Measurements from ENCODE around the gene FAM76A.
"Not testable (repeated sequence)": the region's sequence is repeated elsewhere in the genome, so short reads cannot be mapped to it uniquely, and the experiment has no call there.

The FAM76A gene

DNA sequence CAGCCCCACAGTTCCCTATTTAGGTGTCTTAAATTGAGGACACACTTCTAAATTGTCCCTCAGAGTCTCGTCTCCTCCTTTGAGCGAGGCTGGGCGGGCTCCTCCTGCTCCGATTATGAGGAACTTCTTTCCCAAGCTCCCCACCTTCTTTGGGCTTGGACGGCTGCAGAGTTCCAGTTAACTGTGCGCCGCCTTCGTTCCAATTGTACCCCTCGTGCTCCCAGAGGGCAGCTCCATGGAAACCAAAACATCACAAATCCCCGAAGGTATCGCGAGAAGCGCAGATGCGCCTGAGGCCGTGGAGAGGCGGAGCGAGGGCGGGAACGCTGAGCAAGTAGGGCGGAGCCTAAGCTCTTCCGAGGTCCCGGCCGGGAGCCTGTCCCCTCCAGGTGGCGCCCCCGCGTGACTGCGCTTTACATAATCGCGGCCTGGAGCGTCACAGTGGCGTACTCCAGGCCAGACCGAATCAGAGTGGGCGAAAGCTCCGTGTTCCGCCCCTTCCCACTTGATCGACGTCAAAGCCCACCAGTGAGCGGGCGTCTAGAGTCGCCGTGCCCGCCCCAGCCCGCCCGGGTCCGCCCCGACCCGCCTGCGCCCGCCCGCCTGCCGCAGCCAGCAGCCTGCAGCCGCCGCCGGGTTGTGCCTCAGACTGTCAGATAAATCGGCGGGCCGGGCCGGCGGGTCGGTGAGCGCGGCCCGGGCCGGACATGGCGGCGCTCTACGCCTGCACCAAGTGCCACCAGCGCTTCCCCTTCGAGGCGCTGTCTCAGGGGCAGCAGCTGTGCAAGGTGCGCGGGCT lies at the start of gene FAM76A:
Gene FAM76A (plus strand): TSS at position 588 of the 799 bp plus-strand sequence. CDS start 120 bp downstream, at position 708.
- peak; percentile 99 for DNase-seq (ENCODE audit: low read depth)

GRCh38 chr1:27676410-27676809 lies 49.4 kb upstream of the FAM76A start:
- DNase-seq (ENCODE audit: low read depth) = no peak

GRCh38 chr1:27678747-27679146 lies 47.0 kb upstream of the FAM76A start:
- DNase-seq (ENCODE audit: low read depth) = no peak

DNA sequence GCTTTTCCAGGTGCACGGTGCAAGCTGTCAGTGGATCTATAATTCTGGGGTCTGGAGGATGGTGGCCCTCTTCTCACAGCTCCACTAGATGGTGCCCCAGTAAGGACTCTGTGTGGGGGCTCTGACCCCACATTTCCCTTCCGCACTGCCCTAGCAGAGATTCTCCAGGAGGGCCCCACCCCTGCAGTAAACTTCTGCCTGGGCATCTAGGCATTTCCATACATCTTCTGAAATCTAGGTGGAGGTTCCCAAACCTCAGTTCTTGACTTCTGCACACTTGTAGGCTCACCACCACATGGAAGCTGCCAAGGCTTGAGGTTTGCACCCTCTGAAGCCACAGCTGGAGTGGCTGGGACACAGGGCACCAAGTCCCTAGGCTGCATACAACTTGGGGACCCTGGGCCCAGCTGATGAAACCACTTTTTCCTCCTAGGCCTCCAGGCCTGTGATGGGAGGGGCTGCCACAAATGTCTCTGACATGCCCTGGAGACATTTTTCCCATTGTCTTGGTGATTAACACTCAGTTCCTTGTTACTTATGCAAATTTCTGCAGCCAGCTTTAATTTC lies 45.5 kb upstream of the FAM76A start:
- DNase-seq (ENCODE audit: low read depth) = not testable (repeated sequence)

- DNase-seq (ENCODE audit: low read depth) = not testable (repeated sequence)
Observed at GRCh38 chr1:27681580-27681979, 44.2 kb upstream of the FAM76A start.

DNA sequence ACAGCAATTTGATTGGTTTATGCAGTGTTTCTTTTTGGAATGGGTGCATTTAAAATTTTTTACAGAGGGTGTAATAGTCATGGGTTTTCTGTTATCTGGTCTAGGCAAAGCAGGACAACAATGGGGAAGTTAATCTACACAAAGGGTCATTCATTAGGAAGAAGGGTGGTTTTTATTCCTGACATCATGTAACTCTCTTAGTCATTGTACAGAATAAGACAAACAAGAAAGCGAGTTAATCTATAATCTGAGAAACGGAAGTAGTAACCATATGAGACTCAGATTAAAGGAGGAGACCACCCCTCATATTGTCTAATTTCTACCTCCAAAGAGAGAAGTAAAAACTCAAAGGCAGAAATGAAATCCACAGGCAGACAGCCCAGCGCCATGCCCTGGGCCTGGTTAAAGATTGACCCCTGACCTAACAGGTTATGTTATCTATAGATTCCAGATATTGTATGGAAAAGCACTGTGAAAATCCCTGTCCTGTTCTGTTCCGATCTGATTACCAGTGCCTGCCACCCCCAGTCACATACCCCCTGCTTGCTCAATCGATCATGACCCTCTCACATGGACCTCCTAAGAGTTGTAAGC lies 43.3 kb upstream of the FAM76A start:
- no peak for DNase-seq (ENCODE audit: low read depth)

DNA sequence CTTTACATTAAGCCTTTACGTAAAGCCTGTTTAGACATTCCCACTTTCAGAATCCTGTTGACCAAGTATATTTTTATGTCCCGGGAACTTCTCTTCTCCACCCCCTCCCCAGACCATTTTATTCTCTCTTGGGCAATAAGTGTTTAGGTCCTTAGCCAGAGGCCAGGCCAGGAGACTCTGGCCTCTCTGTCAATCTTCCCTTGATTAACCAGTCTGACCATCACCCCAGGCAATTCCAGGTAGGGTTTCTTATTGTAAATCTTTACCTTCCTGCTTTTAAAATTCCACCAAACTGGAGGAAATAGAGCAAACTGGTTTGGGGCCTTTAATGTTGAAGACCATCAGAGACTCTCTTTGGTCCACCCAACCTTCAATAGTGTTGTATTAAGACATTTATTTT lies 41.6 kb upstream of the FAM76A start:
- no peak for DNase-seq (ENCODE audit: low read depth)

DNA sequence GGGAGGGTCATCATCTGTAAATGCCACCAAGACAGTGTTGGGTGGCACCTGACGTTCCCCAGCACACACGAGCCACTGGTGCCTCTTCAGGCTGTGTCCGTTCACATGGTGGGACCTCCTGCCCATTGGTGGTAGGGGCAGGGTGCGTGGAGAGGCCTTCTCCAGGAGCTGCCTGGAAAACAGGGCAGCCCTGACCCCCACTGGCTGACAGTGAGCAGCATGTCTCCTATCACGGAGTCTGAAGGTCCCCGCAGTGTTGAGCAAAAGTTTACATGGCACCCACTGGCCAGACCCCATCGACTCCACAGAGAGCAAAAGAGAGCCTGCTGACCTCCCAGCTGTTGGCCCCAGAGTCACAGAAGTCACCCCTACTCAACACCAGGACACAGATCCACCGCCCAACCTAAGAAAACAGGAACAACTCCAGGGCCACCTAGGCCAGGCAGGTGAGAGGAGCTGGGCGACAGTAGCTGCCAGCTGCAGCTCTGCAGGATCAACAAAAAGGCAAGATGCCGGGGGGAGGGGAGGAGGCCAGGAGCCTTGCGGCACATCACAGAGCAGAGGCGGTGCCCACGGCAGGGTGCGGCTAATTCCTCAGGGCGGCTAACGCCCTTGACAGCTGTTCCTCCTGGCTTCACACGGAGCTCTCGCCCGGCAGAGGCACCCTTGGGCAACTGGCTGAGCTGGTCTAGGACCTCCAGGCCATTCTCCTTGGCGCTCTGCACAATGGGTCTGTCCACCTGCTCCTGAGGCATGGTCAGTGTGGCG lies 39.4 kb upstream of the FAM76A start:
- DNase-seq (ENCODE audit: low read depth) = no peak

- DNase-seq (ENCODE audit: low read depth) = no peak
Observed at GRCh38 chr1:27687906-27688305, 37.9 kb upstream of the FAM76A start.

DNA sequence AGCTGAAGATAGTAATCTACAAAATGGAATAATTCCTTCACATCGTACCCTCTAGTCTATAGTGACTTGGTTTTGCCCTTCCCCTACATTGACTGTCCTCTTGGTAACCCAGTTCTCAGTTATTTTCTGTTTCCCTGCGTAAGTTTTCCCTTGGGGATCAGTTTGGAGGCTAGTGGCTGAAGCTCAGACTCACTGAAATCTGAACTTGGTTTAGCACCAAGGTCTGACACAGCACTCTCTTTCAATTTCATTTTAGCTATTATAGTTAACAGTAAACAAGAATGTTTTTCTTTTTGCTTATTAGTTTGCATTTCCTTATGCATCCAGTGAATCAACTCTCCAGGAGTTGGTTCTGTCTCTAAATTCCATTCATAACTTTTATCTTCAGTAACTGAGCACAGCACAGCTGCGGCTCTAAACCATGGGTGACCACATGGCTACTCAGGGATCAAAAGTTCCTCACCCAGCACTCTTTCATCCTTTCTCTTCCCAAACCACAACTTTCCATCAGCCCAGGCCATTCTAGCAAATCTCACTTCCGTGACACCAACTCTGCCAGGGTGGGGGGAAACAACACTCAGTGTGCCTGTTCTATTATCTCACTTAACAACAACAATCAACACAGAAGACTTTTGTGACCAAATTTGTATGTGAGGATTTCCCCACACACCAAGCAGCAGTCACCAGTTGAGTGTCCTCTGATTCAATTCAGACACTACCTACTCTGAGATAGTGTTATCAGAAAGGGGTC lies 36.2 kb upstream of the FAM76A start:
- DNase-seq (ENCODE audit: low read depth) = no peak

DNA sequence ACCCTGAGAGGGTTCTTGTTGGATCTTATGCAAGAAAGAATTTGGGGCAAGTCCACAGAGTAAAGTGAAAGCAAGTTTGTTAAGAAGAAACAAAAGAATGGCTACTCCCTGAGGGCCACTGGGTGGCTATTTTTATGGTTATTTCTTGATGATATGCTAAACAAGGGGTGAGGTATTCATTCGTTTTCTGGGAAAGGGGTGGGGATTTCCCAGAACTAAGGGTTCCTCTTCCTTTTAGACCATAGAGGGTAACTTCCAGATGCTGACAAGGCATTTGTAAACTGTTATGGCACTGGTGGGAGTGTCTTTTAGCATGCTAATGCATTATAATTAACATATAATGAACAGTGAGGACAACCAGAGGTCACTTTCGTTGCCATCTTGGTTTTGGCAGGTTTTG lies 35.6 kb upstream of the FAM76A start:
- no peak for DNase-seq (ENCODE audit: low read depth)

GRCh38 chr1:27696835-27697234 lies 28.9 kb upstream of the FAM76A start:
- DNase-seq (ENCODE audit: low read depth) = not testable (repeated sequence)

GRCh38 chr1:27704958-27705357 lies 20.8 kb upstream of the FAM76A start:
- no peak for DNase-seq (ENCODE audit: low read depth)

- DNase-seq (ENCODE audit: low read depth) = no peak
Observed at GRCh38 chr1:27705545-27705944, 20.2 kb upstream of the FAM76A start.

DNA sequence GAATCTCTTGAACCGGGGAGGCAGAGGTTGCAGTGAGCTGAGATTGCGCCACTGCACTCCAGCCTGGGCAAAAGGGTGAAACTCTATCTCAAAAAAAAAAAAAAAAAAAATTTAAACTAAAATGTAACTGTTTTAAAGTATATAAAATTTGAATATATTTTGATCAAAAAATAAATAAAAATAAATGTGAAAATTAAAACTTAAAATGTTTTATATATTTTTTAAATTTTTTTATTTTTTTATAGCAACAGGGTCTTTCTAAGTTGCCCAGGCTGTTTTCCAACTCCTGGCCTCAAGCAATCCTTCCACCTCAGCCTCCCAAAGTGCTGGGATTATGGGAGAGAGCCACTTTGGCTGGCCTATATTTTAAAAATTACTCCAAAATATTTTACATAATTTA lies 15.2 kb upstream of the FAM76A start:
- DNase-seq (ENCODE audit: low read depth) = no peak

DNA sequence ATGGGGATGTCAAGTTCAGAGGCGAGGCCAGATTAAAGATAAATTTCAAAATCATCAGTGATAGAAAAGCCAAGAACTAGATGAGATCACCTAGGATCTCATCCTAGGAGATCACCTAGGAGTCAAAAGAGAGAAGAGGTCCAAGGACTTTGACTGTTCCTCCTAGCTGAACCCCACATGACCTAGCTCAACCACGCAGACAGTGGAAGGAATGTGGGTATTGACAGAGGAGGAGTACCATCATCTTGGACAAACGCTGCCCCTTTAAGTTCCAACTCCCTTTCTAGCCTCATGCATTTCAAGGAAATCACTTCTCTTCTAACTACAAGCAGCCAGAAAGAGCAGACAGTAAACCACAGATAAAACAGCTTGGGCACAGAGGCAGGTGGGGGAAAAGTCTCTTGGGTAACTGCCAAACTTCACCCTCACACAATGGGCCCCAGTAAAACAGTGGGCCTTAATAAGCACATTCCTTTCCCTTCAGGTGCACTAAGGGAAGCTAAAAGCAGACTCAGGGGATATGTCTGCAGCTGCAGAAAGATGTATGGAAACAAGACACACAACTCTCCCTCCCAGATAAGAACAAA lies 12.5 kb upstream of the FAM76A start:
- no peak for DNase-seq (ENCODE audit: low read depth)

- no peak for DNase-seq (ENCODE audit: low read depth)
Observed at GRCh38 chr1:27713869-27714513, 11.8 kb upstream of the FAM76A start.

DNA sequence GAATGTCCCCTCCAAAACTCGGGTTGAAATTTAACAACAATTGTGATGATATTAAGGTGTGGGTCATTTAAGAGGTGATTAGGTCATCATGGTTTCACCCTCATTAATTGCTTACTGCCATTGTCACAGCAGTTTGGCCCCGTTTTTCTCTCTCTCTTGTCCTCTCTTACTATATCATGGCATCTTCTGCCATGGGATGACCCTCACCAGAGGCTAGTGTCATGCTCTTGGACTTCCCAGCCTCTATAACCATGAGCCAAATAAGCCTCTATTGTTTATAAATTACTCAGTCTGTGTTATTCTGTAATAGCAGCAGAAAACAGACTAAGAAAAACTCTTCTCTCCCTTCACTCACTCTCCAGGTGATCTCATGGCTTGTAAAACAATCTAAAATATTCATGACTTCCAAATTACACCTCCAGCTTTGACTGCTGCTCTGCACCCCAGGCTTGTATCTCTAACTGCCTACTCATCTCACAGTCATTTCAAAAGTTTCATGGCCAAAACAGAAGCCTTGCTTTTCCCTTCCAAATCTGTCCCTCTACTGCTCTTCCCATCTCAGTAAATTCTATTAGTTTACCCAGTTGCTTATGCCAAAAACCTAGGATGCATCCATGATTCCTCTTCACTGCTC lies 9.4 kb upstream of the FAM76A start:
- DNase-seq (ENCODE audit: low read depth) = no peak

DNA sequence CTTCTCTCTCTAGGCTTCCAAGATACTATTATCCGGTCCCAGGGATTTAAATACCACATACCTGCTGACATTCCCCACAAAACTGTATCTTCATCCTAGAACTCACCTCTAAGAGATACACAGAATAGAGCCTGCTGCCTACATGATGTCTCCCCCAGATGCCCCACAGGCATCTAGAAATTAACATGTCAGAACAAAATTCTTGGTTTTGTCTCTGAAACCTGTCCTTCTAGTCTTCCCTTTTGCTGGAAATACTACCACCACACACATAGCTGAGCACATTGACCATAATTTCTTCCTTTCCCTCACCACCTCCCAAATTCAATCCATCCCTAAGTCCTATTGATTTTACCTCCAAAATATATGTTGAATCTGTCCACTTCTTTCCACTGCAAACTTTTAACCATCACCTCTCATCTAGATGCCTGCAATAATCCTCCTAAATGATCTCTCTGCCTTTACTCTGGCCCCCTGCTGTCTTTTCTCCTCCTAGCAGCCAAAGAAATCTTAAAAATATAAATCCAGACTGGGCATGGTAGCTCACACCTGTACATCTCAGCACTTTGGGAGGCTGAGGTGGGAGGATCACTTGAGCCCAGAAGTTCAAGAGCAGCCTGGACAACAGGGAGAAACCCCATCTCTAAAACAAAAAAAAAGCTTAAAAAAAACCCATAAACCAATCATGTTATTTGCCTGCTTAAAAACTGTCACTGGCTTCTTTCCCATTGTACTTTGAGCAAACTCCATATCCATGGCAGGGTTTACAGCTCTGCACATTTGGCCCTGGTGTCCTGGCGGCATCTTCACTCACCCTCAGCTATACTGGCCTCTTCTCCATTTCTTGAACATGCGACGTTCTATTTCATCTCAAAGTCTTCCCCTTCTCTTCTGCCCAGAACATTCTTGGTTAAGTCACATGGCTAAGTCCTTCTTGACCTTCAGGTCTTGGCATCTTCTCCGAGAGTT lies 6.2 kb upstream of the FAM76A start:
- no peak for DNase-seq (ENCODE audit: low read depth)

Measured in CMK (cell line).